Stimulated activated CD8-positive, alpha-beta memory T cell treated with anti-CD3 and anti-CD28 coated beads, Interleukin-2, amount 100 ng/mL, for 1 hour (primary cell): ENCODE results near the gene TJP3.

ENCODE experiments used
- DNase-seq, 2 donors: peaks; one replicate each; pipeline ENCODE4 v3.0.0-alpha.2; 2020; ENCODE audit warnings: low read depth in 2 of 2

TJP3 gene

DNA sequence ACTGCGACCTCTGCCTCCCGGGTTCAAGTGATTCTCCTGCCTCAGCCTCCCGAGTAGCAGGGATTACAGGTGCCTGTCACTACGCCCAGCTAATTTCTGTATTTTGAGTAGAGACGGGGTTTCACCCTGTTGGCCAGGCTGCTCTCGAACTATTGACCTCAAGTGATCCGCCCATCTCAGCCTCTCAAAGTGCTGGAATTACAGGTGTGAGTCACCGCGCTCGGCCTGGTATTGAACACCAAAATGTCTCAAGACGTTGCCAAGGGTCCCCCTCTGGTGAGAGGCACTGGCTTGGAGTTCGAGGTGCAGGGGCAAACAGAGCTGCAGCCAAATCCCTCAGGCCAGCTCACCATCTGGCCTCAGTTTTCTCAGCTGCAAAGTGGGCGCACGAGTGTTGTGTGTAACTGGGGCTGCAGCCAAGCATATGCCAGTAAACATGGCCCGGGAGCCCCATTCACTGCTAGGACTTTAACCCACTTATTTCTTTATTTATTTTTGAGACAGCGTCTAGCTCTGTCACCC is 8.0 kb downstream of the TJP3 start:
- no peak for DNase-seq

DNA sequence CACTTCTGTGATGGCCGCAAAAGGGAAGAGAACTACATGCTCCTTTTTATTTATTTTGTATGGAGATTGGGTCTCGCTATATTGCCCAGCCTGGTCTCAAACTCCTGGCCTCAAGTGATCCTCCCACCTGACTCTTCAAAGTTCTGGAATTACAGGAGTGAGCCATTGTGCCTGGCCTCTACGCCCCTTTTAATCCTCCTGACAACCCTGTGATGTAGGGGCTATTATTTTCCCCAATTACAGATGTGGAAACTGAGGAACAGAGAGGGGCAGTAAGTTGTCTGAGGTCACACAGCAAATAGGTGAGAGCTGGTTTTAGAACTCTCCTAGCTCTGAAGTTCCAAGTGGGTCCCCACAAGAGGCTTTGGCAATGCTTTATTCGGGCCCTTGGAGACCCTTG is 11.7 kb downstream of the TJP3 start:
- DNase-seq = no peak

DNA sequence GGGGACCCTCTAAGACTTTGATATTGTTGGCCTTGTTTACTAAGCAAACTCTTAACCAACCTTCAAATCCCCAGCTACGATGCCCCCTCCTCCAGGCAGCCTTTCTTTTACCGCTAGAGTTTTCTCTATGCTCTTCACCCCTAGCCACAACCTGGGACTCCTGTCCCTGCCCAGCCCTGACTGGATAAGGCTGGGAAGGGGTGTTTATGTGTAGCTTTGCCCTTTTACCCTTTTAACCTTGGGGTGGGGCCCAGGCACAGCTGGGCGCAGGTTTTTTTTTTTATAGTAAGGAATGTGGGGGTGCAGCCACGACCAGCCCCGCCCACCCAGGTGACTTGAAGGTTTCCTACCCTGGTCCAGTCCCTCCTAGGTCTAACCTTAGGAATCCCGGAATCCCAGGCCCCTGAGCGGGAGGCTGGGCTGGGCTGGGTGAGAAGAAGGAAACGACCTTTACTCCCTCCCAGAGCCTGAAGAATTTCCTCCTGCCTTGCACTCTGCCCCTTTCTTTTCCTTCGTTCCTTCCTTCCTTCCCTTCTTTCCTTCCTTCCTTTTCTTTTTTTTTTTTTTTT is 12.2 kb downstream of the TJP3 start:
- no peak for DNase-seq

DNA sequence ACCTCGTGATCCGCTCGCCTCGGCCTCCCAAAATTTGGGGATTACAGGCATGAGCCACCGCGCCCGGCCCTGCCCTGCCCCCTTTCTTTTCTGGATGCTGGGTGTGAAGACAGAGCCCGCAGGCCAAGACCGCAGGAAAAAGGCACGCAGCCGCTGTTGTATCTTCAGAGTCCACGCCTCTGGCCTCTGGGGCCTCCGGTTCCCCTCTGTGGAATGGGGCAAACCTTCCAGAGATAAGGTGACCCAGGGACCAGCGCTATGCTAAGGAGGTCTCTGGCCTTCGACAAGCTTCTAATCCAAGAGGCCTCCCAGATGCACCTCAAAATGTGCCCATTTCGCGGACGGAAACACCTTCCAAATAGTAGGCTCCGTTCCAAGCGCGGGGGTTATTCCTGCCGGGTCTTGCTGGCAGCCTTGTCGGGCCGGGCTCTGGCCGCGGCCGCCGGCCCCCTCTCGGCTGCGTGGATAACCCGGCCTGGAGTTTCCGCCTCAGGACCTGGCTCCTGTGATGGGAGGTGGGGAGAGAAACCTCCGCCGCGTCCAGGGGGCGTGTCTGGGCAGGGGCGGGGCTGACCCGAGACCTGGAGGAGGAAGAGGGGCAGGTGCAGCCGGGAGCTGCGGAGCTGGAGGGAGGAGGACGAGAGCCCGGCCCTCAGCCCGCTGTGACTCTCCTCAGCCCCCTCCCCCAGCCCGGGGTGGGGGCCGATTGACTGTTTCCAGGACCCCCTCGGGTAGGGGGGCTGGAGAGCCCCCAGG is 13.1 kb downstream of the TJP3 start:
- peak; percentile 63 to 74 for DNase-seq

GRCh38 chr19:3721887-3722442 is 13.8 kb downstream of the TJP3 start:
- no peak for DNase-seq

DNA sequence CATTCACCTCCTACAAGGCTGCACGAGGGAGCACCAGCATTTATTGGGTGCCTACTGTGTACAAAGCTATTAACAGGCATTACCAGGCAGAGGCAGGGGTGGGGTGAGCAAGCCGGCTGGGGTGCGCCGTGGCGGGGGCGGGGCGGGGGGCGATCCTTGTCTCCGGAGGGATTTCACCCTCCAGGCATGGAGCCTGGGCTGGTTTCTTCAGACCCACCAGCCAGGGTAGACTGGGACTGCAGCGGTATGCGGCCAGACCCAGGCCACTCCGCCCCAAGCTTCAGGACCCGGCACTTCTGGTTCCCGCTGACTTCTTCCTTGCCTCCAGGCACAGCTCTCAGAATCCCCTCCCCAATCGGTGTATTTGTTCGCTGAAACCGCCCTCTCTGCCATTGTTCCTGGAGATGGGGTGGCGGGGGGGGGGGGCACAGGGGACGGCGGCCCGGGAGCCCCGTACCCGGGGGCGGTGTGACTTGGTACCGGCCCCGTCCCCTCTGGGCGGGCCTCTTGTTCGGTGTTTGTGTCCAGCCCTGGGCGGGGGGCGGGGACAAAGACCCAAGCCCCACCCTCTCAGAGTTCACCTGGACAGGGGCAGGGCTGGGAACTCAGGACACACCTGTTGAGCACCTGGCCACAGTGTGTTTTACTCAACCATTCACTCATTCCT is 14.4 kb downstream of the TJP3 start:
- no peak for DNase-seq

DNA sequence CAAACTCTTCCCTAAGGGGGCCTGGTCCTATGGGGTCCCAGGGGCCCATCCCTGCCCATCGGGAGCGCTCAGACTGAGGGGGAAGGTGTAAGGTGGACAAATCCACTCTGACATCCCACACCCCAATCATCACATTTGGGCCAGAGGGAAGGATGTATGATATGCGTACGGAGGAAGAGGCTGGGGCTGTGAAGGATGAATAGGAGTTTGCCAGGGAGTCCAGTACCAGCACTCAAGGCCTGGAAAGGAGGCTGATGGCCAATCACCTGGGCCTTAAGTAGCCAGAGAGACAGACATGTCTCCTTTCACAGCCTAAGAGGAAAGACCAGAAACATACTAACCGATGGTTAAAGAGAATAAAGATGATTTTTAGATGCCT is 14.9 kb downstream of the TJP3 start:
- DNase-seq = no peak

- no peak for DNase-seq
Observed at GRCh38 chr19:3723883-3724282, 15.7 kb downstream of the TJP3 start.

DNA sequence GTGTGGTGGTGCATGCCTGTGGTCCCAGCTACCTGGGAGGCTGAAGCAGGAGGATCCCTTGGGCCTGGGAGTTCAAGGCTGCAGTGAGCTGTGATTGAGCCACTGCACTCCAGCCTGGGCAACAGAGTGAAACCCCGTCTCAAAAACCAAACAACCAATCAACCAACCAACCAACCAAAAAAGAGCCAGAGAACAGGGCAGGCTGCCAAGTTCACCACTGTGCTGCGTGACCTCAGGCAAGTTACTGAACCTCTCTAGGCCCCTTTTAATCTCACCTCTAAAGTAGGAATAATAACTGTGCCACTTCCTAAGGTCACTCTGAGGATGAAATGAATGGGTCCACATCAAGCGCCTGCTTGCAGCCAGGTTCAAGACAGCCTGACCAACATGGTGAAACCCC is 16.9 kb downstream of the TJP3 start:
- DNase-seq = no peak

DNA sequence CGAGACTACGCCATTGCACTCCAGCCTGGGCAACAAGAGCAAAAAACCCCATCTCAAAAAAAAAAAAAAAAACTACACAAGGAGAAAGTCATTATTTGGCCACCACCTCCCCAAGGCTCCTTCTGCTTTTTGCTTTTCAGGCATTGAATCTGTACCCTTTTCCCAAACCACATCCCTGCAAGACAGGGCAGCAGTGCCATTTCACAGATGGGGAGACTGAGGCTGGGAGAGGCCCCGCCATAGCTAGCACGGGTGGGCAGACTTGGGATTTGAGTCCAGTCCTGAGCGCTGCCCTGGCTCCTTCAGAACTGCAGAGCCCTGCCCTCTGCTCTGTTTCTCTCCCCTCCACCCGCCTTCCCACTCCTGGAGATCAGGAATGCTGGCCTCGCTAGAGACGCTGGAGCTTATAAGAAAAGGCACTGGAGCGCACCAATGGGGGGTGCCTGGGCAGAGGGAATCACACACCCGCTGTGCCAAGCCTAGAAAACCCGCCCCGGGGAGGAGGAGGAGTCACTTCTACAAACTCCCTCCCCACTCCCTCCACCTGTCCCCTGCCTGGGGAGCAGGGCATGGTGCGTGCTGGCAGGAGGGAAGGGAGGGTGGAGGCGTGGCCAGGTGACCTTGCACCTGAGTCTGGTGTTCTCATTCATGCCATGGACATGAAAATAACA is 17.6 kb downstream of the TJP3 start:
- DNase-seq = no peak

DNA sequence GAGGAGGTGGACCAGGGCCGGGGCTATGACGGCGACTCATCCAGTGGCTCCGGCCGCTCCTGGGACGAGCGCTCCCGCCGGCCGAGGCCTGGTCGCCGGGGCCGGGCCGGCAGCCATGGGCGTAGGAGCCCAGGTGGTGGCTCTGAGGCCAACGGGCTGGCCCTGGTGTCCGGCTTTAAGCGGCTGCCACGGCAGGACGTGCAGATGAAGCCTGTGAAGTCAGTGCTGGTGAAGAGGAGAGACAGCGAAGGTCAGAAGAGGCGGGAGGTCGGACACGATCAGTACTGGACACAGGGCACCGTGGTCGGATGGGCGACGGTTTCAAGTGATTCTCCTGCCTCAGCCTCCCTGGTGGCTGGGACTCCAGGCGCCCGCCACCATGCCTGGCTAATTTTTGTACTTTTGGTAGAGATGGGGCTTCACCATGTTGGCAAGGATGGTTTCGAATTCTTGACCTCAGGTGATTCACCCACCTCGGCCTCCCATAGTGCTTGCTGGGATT is 22.3 kb downstream of the TJP3 start:
- DNase-seq = no peak

DNA sequence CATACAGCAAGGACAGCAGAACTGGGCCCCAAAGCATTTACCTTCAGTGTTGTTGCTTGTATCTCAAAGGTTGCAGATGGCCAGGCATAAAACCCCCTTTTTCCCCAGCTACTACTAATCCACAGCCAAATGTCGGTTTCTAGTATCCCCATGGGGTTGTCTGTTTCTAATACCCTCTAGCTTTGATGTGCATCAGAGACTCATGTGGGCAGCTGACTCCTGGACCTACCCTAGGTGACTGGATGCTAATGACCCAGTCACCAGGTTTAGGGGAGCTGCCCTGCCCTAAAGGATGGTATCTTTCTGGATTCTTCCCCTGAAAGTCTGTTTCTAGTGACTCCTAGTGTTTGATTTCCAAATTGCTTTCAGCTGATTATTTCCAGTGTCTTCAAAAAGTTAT is 23.9 kb downstream of the TJP3 start:
- DNase-seq = no peak

DNA sequence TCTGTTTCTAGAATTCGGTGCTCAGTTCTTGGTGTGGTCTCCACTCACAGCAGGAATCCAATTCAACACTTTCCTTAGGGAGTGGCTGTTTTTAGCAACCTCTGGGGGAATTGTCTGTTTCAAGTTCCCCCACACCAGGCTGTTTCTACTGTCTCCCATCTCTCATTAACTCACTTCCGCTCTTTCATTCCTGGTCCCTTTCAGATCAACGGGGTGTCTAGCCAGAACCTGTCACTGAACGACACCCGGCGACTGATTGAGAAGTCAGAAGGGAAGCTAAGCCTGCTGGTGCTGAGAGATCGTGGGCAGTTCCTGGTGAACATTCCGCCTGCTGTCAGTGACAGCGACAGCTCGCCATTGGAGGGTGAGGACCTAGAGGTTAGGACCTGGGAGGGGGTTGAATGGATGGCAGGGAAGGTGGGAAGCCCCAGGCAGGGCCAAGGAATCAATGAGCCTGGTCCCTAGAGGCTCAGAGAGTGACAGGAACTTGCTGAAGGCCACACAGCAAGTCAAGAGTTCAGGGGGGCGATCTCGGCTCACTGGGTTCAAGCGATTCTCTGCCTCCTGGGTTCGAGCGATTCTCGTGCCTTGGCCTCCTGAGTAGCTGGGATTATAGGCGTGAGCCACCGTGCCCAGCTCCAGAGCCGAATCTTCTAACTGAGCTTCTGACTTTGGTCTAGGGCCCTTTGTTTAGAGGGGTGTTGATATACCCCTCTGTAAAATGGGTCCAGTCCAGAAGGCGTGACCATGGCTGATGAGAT is 25.5 kb downstream of the TJP3 start:
- DNase-seq = no peak

- DNase-seq = no peak
Observed at GRCh38 chr19:3734310-3734600, 26.1 kb downstream of the TJP3 start.

DNA sequence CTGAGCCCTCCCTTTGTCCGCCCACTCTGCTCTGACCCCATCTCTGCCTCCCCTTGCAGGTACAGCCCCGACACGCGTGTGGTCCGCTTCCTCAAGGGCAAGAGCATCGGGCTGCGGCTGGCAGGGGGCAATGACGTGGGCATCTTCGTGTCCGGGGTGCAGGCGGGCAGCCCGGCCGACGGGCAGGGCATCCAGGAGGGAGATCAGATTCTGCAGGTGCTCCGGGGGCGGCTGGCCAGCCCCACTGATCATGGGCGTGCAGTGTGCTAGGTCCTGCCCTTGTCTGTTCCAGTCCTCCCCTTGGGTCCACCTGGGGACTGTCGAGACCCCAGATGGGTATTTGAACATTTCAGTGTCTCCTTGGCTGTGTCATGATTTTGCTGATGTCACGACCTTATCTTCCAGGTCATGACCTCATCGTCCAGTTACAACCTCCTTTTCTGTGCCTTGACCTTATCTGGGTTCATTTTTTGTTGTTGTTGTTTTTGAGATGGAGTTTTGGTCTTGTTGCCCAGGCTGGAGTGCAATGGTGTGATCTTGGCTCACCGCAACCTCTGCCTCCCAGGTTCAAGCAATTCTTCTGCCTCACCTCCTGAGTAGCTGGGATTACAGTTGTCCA is 28.0 kb downstream of the TJP3 start:
- DNase-seq = no peak

DNA sequence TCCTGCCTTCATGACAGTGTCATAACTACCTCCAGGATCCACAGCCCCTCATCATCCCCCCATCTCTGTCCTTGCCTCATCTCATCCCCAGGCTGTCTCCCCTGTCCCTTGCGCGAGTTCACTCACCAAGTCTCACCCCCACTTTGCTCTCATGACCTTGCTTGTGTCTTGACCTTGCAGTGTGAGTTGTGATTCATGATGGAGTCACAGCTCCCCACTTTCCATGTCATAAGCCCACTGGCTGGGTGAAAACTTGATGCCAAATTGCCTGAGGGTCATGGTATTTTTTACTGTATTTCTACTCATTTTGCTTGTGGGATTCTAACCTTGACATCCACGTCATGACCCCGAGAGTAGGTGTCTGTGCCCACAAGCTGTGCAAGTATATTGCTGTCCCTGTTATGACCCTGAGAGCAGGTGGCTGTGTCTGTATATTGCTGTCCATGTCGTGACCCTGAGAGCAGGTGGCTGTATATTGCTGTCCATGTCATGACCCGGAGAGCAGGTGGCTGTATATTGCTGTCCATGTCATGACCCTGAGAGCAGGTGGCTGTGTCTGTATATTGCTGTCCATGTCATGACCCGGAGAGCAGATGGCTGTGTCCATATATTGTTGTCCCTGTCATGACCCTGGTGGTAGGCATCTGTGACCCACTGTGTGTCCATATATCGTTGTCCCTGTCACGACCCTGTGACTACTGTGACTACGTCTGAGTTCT is 29.5 kb downstream of the TJP3 start:
- no peak for DNase-seq

GRCh38 chr19:3738477-3739220 is 30.5 kb downstream of the TJP3 start:
- no peak for DNase-seq

GRCh38 chr19:3740431-3740830 is 32.2 kb downstream of the TJP3 start:
- DNase-seq = no peak

- DNase-seq = no peak
Observed at GRCh38 chr19:3743486-3743885, 35.3 kb downstream of the TJP3 start.
